Osteocyte (in vitro differentiated cells): ENCODE measurements around the gene SERHL2. TPM values are rescaled to one million over a fixed set of nuclear protein-coding genes. Genes with fewer than 3 reads are reported as not detected.
"Not testable (repeated sequence)": the region's sequence is repeated elsewhere in the genome, so short reads cannot be mapped to it uniquely, and the experiment has no call there.

ENCODE experiments used
- DNase-seq: peaks from one replicate; pipeline ENCODE4 v3.0.0; 2021; ENCODE audit warnings: mixed read lengths; ENCODE audit not compliant: unreplicated experiment; ENCODE audit errors: extremely low spot score
- H3K27ac Mint-ChIP-seq: one replicate; pipeline ENCODE4 v1.8.0; 2021; ENCODE audit warnings: mild to moderate bottlenecking, mixed read lengths; ENCODE audit not compliant: unreplicated experiment
- H3K27me3 Mint-ChIP-seq: one replicate; pipeline ENCODE4 v1.8.0; 2021; ENCODE audit warnings: mixed read lengths; ENCODE audit not compliant: unreplicated experiment
- H3K36me3 Mint-ChIP-seq: one replicate; pipeline ENCODE4 v1.8.0; 2021; ENCODE audit warnings: mixed read lengths; ENCODE audit not compliant: unreplicated experiment
- H3K4me1 Mint-ChIP-seq: one replicate; pipeline ENCODE4 v1.8.0; 2021; ENCODE audit warnings: mixed read lengths; ENCODE audit not compliant: unreplicated experiment
- H3K4me3 Mint-ChIP-seq: one replicate; pipeline ENCODE4 v1.8.0; 2021; ENCODE audit warnings: mild to moderate bottlenecking, moderate library complexity, mixed read lengths; ENCODE audit not compliant: unreplicated experiment
- H3K9me3 Mint-ChIP-seq: one replicate; pipeline ENCODE4 v1.8.0; 2021; ENCODE audit warnings: mixed read lengths; ENCODE audit not compliant: unreplicated experiment
- total RNA-seq: library from RNA; stranded (reverse); gene quantifications from 2 replicates; pipeline ENCODE4 v1.2.1, GENCODE V29; 2021
- TF ChIP-seq, protein P1 (sequence below): fragments of 200-600 bp; sonication (generic); IDR thresholded peaks from 2 replicates; pipeline ENCODE4 v1.5.0; 2021; ENCODE audit warnings: antibody characterized with exemption, mild to moderate bottlenecking, moderate library complexity

The SERHL2 gene
- total RNA-seq, 1 donor from 2014 or later = 1.3 TPM

- TF ChIP-seq, protein P1, sequence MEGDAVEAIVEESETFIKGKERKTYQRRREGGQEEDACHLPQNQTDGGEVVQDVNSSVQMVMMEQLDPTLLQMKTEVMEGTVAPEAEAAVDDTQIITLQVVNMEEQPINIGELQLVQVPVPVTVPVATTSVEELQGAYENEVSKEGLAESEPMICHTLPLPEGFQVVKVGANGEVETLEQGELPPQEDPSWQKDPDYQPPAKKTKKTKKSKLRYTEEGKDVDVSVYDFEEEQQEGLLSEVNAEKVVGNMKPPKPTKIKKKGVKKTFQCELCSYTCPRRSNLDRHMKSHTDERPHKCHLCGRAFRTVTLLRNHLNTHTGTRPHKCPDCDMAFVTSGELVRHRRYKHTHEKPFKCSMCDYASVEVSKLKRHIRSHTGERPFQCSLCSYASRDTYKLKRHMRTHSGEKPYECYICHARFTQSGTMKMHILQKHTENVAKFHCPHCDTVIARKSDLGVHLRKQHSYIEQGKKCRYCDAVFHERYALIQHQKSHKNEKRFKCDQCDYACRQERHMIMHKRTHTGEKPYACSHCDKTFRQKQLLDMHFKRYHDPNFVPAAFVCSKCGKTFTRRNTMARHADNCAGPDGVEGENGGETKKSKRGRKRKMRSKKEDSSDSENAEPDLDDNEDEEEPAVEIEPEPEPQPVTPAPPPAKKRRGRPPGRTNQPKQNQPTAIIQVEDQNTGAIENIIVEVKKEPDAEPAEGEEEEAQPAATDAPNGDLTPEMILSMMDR = no peak
- H3K27ac Mint-ChIP-seq = peak overlapping the region; percentile 32
- DNase-seq = no peak
- no peaks in the 10 kb centered on the region for H3K27me3 Mint-ChIP-seq
- peaks cover 28% of the 10 kb centered on the region for H3K4me1 Mint-ChIP-seq
- H3K4me3 Mint-ChIP-seq = no peak overlapping the region
- H3K36me3 Mint-ChIP-seq = peaks cover 38% of the 10 kb centered on the region
- no peaks in the 10 kb centered on the region for H3K9me3 Mint-ChIP-seq
Observed at GRCh38 chr22:42603427-42603826, 49.7 kb downstream of the SERHL2 start.

GRCh38 chr22:42604403-42604802, 50.6 kb downstream of the SERHL2 start:
- Mint-ChIP-seq H3K27ac (peak overlapping the region; percentile 41), H3K36me3 (peaks cover 29% of the 10 kb centered on the region), H3K4me3 (no peak overlapping the region), H3K9me3 (no peaks in the 10 kb centered on the region), H3K4me1 (peaks cover 38% of the 10 kb centered on the region), H3K27me3 (no peaks in the 10 kb centered on the region)
- no peak for DNase-seq
- TF ChIP-seq, protein P1 = no peak

GRCh38 chr22:42607641-42608040, 53.9 kb downstream of the SERHL2 start:
- H3K4me3 Mint-ChIP-seq, H3K27me3 Mint-ChIP-seq, H3K9me3 Mint-ChIP-seq, DNase-seq: not testable (repeated sequence)
- H3K27ac Mint-ChIP-seq = peak overlapping the region; percentile 93
- peaks cover 24% of the 10 kb centered on the region for H3K36me3 Mint-ChIP-seq
- H3K4me1 Mint-ChIP-seq = peaks cover 64% of the 10 kb centered on the region

GRCh38 chr22:42608136-42608822, 54.5 kb downstream of the SERHL2 start:
- Mint-ChIP-seq H3K9me3 (no peaks in the 10 kb centered on the region), H3K4me3 (peak overlapping the region; percentile 62), H3K27me3 (no peaks in the 10 kb centered on the region), H3K27ac (peak overlapping the region; percentile 93), H3K36me3 (peaks cover 17% of the 10 kb centered on the region), H3K4me1 (peaks cover 68% of the 10 kb centered on the region)
- no peak for DNase-seq
- TF ChIP-seq, protein P1 = no peak

GRCh38 chr22:42608823-42609361, 55.1 kb downstream of the SERHL2 start:
- TF ChIP-seq, protein P1 = no peak
- peaks cover 70% of the 10 kb centered on the region for H3K4me1 Mint-ChIP-seq
- DNase-seq = no peak
- H3K36me3 Mint-ChIP-seq = peaks cover 16% of the 10 kb centered on the region
- peak overlapping the region; percentile 93 for H3K27ac Mint-ChIP-seq
- peak overlapping the region; percentile 62 for H3K4me3 Mint-ChIP-seq
- H3K9me3 Mint-ChIP-seq = no peaks in the 10 kb centered on the region
- no peaks in the 10 kb centered on the region for H3K27me3 Mint-ChIP-seq
